ENCODE measurements around the gene SLC15A4. TPM values are rescaled to one million over a fixed set of nuclear protein-coding genes. Genes with fewer than 3 reads are reported as not detected.
"Not testable (repeated sequence)": the region's sequence is repeated elsewhere in the genome, so short reads cannot be mapped to it uniquely, and the experiment has no call there.

The SLC15A4 gene
- total RNA-seq, 1 experiment from 2014 or later = 19.6 TPM

- DNase-seq = no peak
- Histone ChIP-seq H3K27me3 (replicated peaks; ENCODE audit: control insufficient read depth, insufficient read depth, low read length) (no peaks in the 10 kb centered on the region), H3K36me3 (ENCODE audit: control insufficient read depth, insufficient read depth, low read length) (no peaks in the 10 kb centered on the region), H3K4me3 (ENCODE audit: low read depth, low read length) (no peak overlapping the region), H3K9me3 (no peaks in the 10 kb centered on the region), H3K4me1 (no peaks in the 10 kb centered on the region)
- CTCF ChIA-PET = no interaction called here
- intact Hi-C loops (cut with micrococcal nuclease; ENCODE audit: unreplicated experiment) = no loop called here
- no peak for TF ChIP-seq CTCF (IDR thresholded peaks at IDR 0.05; ENCODE audit: insufficient read depth in 1 of 2, low read depth in 1 of 2, low read length in 1 of 2, severe bottlenecking in 1 of 2, unreplicated experiment in 1 of 2)
- H3K36me3 Mint-ChIP-seq (ENCODE audit: insufficient read depth, unreplicated experiment) = peaks cover 5% of the 10 kb centered on the region
- H3K9me3 Mint-ChIP-seq (ENCODE audit: unreplicated experiment) = no peaks in the 10 kb centered on the region
- H3K4me3 Mint-ChIP-seq (ENCODE audit: unreplicated experiment) = no peak overlapping the region
- no peaks in the 10 kb centered on the region for H3K27me3 Mint-ChIP-seq (ENCODE audit: insufficient read depth, unreplicated experiment)
- H3K27ac Mint-ChIP-seq (ENCODE audit: unreplicated experiment) = no peak overlapping the region
- H3K4me1 Mint-ChIP-seq (ENCODE audit: low read depth, unreplicated experiment) = no peaks in the 10 kb centered on the region
- BruUV-seq (replicated peaks) = no TSS peak
- POLR2A ChIA-PET = interaction anchor here (0.6 kb wide), 1 partner anchor 78 kb away, joined by 3 read pairs; no protein-coding TSS in a partner anchor
These were observed 26.6 kb upstream of the SLC15A4 start for GRCh38 chr12:128850400-128850799.

GRCh38 chr12:128849806-128850205 is 26.0 kb upstream of the SLC15A4 start:
- H3K4me1 Mint-ChIP-seq (ENCODE audit: low read depth, unreplicated experiment); intact Hi-C loops (cut with micrococcal nuclease; ENCODE audit: unreplicated experiment); H3K27ac Mint-ChIP-seq (ENCODE audit: unreplicated experiment); POLR2A ChIA-PET; H3K36me3 ChIP-seq (ENCODE audit: control insufficient read depth, insufficient read depth, low read length); CTCF ChIA-PET; H3K27me3 Mint-ChIP-seq (ENCODE audit: insufficient read depth, unreplicated experiment); H3K4me1 ChIP-seq; DNase-seq; H3K4me3 ChIP-seq (ENCODE audit: low read depth, low read length); H3K27me3 ChIP-seq (replicated peaks; ENCODE audit: control insufficient read depth, insufficient read depth, low read length); H3K9me3 ChIP-seq; H3K9me3 Mint-ChIP-seq (ENCODE audit: unreplicated experiment); H3K4me3 Mint-ChIP-seq (ENCODE audit: unreplicated experiment); BruUV-seq (replicated peaks); H3K36me3 Mint-ChIP-seq (ENCODE audit: insufficient read depth, unreplicated experiment): not testable (repeated sequence)

GRCh38 chr12:128848371-128848770 is 24.6 kb upstream of the SLC15A4 start:
- Histone ChIP-seq H3K27me3 (replicated peaks; ENCODE audit: control insufficient read depth, insufficient read depth, low read length) (no peaks in the 10 kb centered on the region), H3K4me3 (ENCODE audit: low read depth, low read length) (no peak overlapping the region), H3K9me3 (no peaks in the 10 kb centered on the region), H3K4me1 (no peaks in the 10 kb centered on the region), H3K36me3 (ENCODE audit: control insufficient read depth, insufficient read depth, low read length) (no peaks in the 10 kb centered on the region)
- H3K4me3 Mint-ChIP-seq (ENCODE audit: unreplicated experiment) = no peak overlapping the region
- H3K9me3 Mint-ChIP-seq (ENCODE audit: unreplicated experiment) = no peaks in the 10 kb centered on the region
- intact Hi-C loops (cut with micrococcal nuclease; ENCODE audit: unreplicated experiment) = no loop called here
- no peaks in the 10 kb centered on the region for H3K27me3 Mint-ChIP-seq (ENCODE audit: insufficient read depth, unreplicated experiment)
- no peak overlapping the region for H3K27ac Mint-ChIP-seq (ENCODE audit: unreplicated experiment)
- no peak for TF ChIP-seq CTCF (IDR thresholded peaks at IDR 0.05; ENCODE audit: insufficient read depth in 1 of 2, low read depth in 1 of 2, low read length in 1 of 2, severe bottlenecking in 1 of 2, unreplicated experiment in 1 of 2)
- DNase-seq = no peak
- CTCF ChIA-PET = no interaction called here
- H3K36me3 Mint-ChIP-seq (ENCODE audit: insufficient read depth, unreplicated experiment) = peaks cover 5% of the 10 kb centered on the region
- POLR2A ChIA-PET = no interaction called here
- no TSS peak for BruUV-seq (replicated peaks)
- H3K4me1 Mint-ChIP-seq (ENCODE audit: low read depth, unreplicated experiment) = no peaks in the 10 kb centered on the region

GRCh38 chr12:128846671-128847070 is 22.9 kb upstream of the SLC15A4 start:
- intact Hi-C loops (cut with micrococcal nuclease; ENCODE audit: unreplicated experiment); H3K4me3 ChIP-seq (ENCODE audit: low read depth, low read length); H3K27me3 Mint-ChIP-seq (ENCODE audit: insufficient read depth, unreplicated experiment); H3K4me1 Mint-ChIP-seq (ENCODE audit: low read depth, unreplicated experiment); POLR2A ChIA-PET; H3K36me3 ChIP-seq (ENCODE audit: control insufficient read depth, insufficient read depth, low read length); DNase-seq; H3K4me3 Mint-ChIP-seq (ENCODE audit: unreplicated experiment); BruUV-seq (replicated peaks); H3K4me1 ChIP-seq; H3K36me3 Mint-ChIP-seq (ENCODE audit: insufficient read depth, unreplicated experiment); H3K9me3 Mint-ChIP-seq (ENCODE audit: unreplicated experiment); CTCF ChIA-PET; H3K27me3 ChIP-seq (replicated peaks; ENCODE audit: control insufficient read depth, insufficient read depth, low read length); H3K9me3 ChIP-seq; H3K27ac Mint-ChIP-seq (ENCODE audit: unreplicated experiment): not testable (repeated sequence)

Measured in Caco-2 (cell line).